ENCODE measurements around the gene RASGRP1.

The RASGRP1 gene

GRCh38 chr15:38512901-38513300 is 51.7 kb downstream of the RASGRP1 start:
- no peak for DNase-seq (ENCODE audit: low read depth in 1 of 2, low spot score in 1 of 2)
- Histone ChIP-seq H3K27ac (replicated peaks) (no peak overlapping the region), H3K27me3 (ENCODE audit: insufficient read depth, poor library complexity, severe bottlenecking) (peaks cover 2% of the 10 kb centered on the region), H3K4me3 (replicated peaks; ENCODE audit: insufficient read depth, low read length) (no peak overlapping the region)
- TF ChIP-seq REST (IDR thresholded peaks at IDR 0.05; ENCODE audit: insufficient replicate concordance, low read depth) (no peak), POLR2AphosphoS5 (IDR thresholded peaks at IDR 0.05; ENCODE audit: low read depth) (no peak), SPI1 (IDR thresholded peaks at IDR 0.05; ENCODE audit: borderline replicate concordance, low read depth) (no peak), CTCF (IDR thresholded peaks at IDR 0.05; ENCODE audit: insufficient read depth, low read length) (no peak), GABPA (IDR thresholded peaks at IDR 0.05; ENCODE audit: low read depth) (no peak)

GRCh38 chr15:38509152-38509551 is 55.5 kb downstream of the RASGRP1 start:
- no peak for DNase-seq (ENCODE audit: low read depth in 1 of 2, low spot score in 1 of 2)
- no peak for TF ChIP-seq REST (IDR thresholded peaks at IDR 0.05; ENCODE audit: insufficient replicate concordance, low read depth)
- Histone ChIP-seq H3K4me3 (replicated peaks; ENCODE audit: insufficient read depth, low read length) (no peak overlapping the region), H3K27me3 (ENCODE audit: insufficient read depth, poor library complexity, severe bottlenecking) (peaks cover 2% of the 10 kb centered on the region), H3K27ac (replicated peaks) (no peak overlapping the region)

- no peak for DNase-seq (ENCODE audit: low read depth in 1 of 2, low spot score in 1 of 2)
- peaks cover 2% of the 10 kb centered on the region for H3K27me3 ChIP-seq (ENCODE audit: insufficient read depth, poor library complexity, severe bottlenecking)
- TF ChIP-seq CTCF (IDR thresholded peaks at IDR 0.05; ENCODE audit: insufficient read depth, low read length) (no peak), REST (IDR thresholded peaks at IDR 0.05; ENCODE audit: insufficient replicate concordance, low read depth) (no peak), SPI1 (IDR thresholded peaks at IDR 0.05; ENCODE audit: borderline replicate concordance, low read depth) (no peak), POLR2AphosphoS5 (IDR thresholded peaks at IDR 0.05; ENCODE audit: low read depth) (no peak), GABPA (IDR thresholded peaks at IDR 0.05; ENCODE audit: low read depth) (no peak)
Measured at GRCh38 chr15:38508647-38509046, 56.0 kb downstream of the RASGRP1 start.

GRCh38 chr15:38507570-38507969 is 57.0 kb downstream of the RASGRP1 start:
- Histone ChIP-seq H3K27me3 (ENCODE audit: insufficient read depth, poor library complexity, severe bottlenecking) (no peaks in the 10 kb centered on the region), H3K4me3 (replicated peaks; ENCODE audit: insufficient read depth, low read length) (no peak overlapping the region), H3K27ac (replicated peaks) (no peak overlapping the region)
- TF ChIP-seq REST (IDR thresholded peaks at IDR 0.05; ENCODE audit: insufficient replicate concordance, low read depth): no peak
- TF ChIP-seq GABPA (IDR thresholded peaks at IDR 0.05; ENCODE audit: low read depth): no peak
- TF ChIP-seq CTCF (IDR thresholded peaks at IDR 0.05; ENCODE audit: insufficient read depth, low read length): no peak
- no peak for TF ChIP-seq POLR2AphosphoS5 (IDR thresholded peaks at IDR 0.05; ENCODE audit: low read depth)
- TF ChIP-seq SPI1 (IDR thresholded peaks at IDR 0.05; ENCODE audit: borderline replicate concordance, low read depth): no peak
- no peak for DNase-seq (ENCODE audit: low read depth in 1 of 2, low spot score in 1 of 2)

More at GRCh38 chr15:38508647-38509046, 56.0 kb downstream of the RASGRP1 start:
- no peak overlapping the region for H3K27ac ChIP-seq (replicated peaks)
- H3K4me3 ChIP-seq (replicated peaks; ENCODE audit: insufficient read depth, low read length): no peak overlapping the region

All from HL-60 (cell line).